Sigmoid colon (tissue), 7 donors: Measurements from ENCODE around the gene GSN. TPM values are rescaled to one million over a fixed set of nuclear protein-coding genes. Genes with fewer than 3 reads are reported as not detected.
A peak's percentile ranks its signal among the peaks of the same experiment; 100 is the strongest.

Experiments
- DNase-seq: peaks from one replicate; pipeline ENCODE4 v3.0.0-alpha.2; 2019
- H3K27ac ChIP-seq, 4 donors: fragments of 200-600 bp; sonication (generic); one replicate each; pipeline ENCODE4 v1.5.1; 2016 to 2019; ENCODE audit warnings: mild to moderate bottlenecking in 1 of 4
- H3K27me3 ChIP-seq, 3 donors: fragments of 200-600 bp; sonication (generic); one replicate each; pipeline ENCODE4 v1.5.1; 2019; ENCODE audit warnings: mild to moderate bottlenecking in 1 of 3
- H3K36me3 ChIP-seq, 4 donors: fragments of 200-600 bp; sonication (generic); one replicate each; pipeline ENCODE4 v1.5.1; 2016 to 2019
- H3K4me1 ChIP-seq, 4 donors: fragments of 200-600 bp; sonication (generic); one replicate each; pipeline ENCODE4 v1.5.1; 2017 to 2019
- H3K4me3 ChIP-seq, 4 donors: fragments of 200-600 bp; sonication (generic); one replicate each; pipeline ENCODE4 v1.5.1; 2017 to 2019; ENCODE audit warnings: mild to moderate bottlenecking in 2 of 4, moderate library complexity in 1 of 4
- H3K9me3 ChIP-seq, 4 donors: fragments of 200-600 bp in 3 of 4; sonication (generic) in 3 of 4; one replicate each; pipeline versions ENCODE4 v1.5.1 to v1.6.1; 2013 to 2019
- CTCF ChIP-seq, 4 experiments: fragments of 450-650 bp in 3 of 4; fragments of 200-600 bp in 1 of 4; IDR thresholded peaks; one replicate each; pipeline ENCODE4 v1.5.1; 2016 to 2019; ENCODE audit warnings: antibody characterized with exemption in 4 of 4, mild to moderate bottlenecking in 3 of 4, moderate library complexity in 2 of 4
- EP300 ChIP-seq, 4 donors: sonication (generic); formaldehyde crosslinking; IDR thresholded peaks; one replicate each; pipeline ENCODE4 v1.6.1; 2017; ENCODE audit warnings: antibody characterized with exemption in 4 of 4
- POLR2A ChIP-seq, 2 donors: fragments of 450-650 bp; IDR thresholded peaks; one replicate each; pipeline ENCODE4 v1.6.1; 2016; ENCODE audit warnings: antibody characterized with exemption in 2 of 2, mild to moderate bottlenecking in 2 of 2, moderate library complexity in 2 of 2
- POLR2AphosphoS5 ChIP-seq, 4 donors: sonication (generic); formaldehyde crosslinking; IDR thresholded peaks; one replicate each; pipeline ENCODE4 v1.6.1; 2017; ENCODE audit warnings: antibody characterized with exemption in 4 of 4
- whole genome bisulfite sequencing, 2 donors: extraction: QIAGEN DNeasy Blood & Tissue Kit; methylation state at CpG; one replicate each; pipeline ENCODE4 v1.1.7; 2013; 5-methylcytosine and 5-hydroxymethylcytosine counted together
- intact Hi-C: fragments of 100-400 bp; cut with DNase I; formaldehyde crosslinking; loops from one replicate; pipeline ENCODE4 v1.15.1; 2023
- polyA plus RNA-seq, 3 donors: library from polyadenylated mRNA; stranded (reverse); fragments of 200-250 nt; gene quantifications; one replicate each; pipeline ENCODE4 v1.2.3, GENCODE V29; 2013
- total RNA-seq, 4 donors: library from RNA; depleted of rRNA; stranded (reverse); fragments of >200 nt; gene quantifications; one replicate each; pipeline ENCODE4 v1.1.0, GENCODE V29; 2016
- donor health status: healthy with polysubstance abuse.
- donor health status: Bipolar disorder and iron deficiency.
- donor health status: healthy.

The GSN gene
- total and polyA plus RNA-seq, 7 donors = 333 to 2,826 (median 1,610) TPM

- peak overlapping the region; percentile 91 to 99 (median 96) for H3K27ac ChIP-seq
- H3K9me3 ChIP-seq = no peaks in the 10 kb centered on the region
- peaks cover 0 to 83% (median 73%) of the 10 kb centered on the region in 4 donors for H3K4me1 ChIP-seq
- WGBS, 2 donors = 41 to 66% methylated on average over 8 of the region's 8 CpGs
- no peaks in the 10 kb centered on the region for H3K27me3 ChIP-seq
- H3K36me3 ChIP-seq = peaks cover 0 to 16% (median 0%) of the 10 kb centered on the region in 4 donors
- intact Hi-C loops = no loop called here
- DNase-seq = no peak
- TF ChIP-seq POLR2AphosphoS5 (IDR thresholded peaks at IDR 0.05) (peak in 2 of 4 donors; percentile 29 to 52), POLR2A (IDR thresholded peaks at IDR 0.05) (no peak), CTCF (IDR thresholded peaks at IDR 0.05) (no peak)
- H3K4me3 ChIP-seq = peak overlapping the region; percentile 59 to 82 (median 78)
These were observed 100.8 kb downstream of the GSN start for GRCh38 chr9:121368745-121369144.

GRCh38 chr9:121369595-121370265 is 101.8 kb downstream of the GSN start, which contains the start of gene STOM:
TSS of gene STOM (minus strand) at chr9:121370250. CDS start at chr9:121370187, 63 bp downstream.
- H3K27me3 ChIP-seq = no peaks in the 10 kb centered on the region
- H3K4me1 ChIP-seq = peaks cover 0 to 77% (median 69%) of the 10 kb centered on the region in 4 donors
- peak within 1 kb of the TSS; percentile 91 to 99 (median 96) for H3K27ac ChIP-seq
- peak; percentile 97 for DNase-seq
- WGBS, 2 donors = 2 to 8% methylated on average over 52 of the region's 52 CpGs
- no peaks in the 10 kb centered on the region for H3K9me3 ChIP-seq
- peak within 1 kb of the TSS; percentile 59 to 82 (median 78) for H3K4me3 ChIP-seq
- TF ChIP-seq POLR2AphosphoS5 (IDR thresholded peaks at IDR 0.05) (peak; percentile 99 to 100 (median 100)), CTCF (IDR thresholded peaks at IDR 0.05) (no peak), EP300 (IDR thresholded peaks at IDR 0.05) (peak in 3 of 4 donors; percentile 26 to 88 (median 45)), POLR2A (IDR thresholded peaks at IDR 0.05) (peak; percentile 98 to 99)
- intact Hi-C loops = loop anchor here (1.0 to 5.0 kb wide), 2 partner anchors 43 to 102 kb away; partner anchors contain the start of gene GSN
- H3K36me3 ChIP-seq = peaks cover 0 to 16% (median 0%) of the 10 kb centered on the region in 4 donors

GRCh38 chr9:121371495-121372061 is 103.6 kb downstream of the GSN start:
- Histone ChIP-seq H3K4me3 (no peak overlapping the region), H3K4me1 (peaks cover 0 to 68% (median 57%) of the 10 kb centered on the region in 4 donors), H3K9me3 (no peaks in the 10 kb centered on the region), H3K36me3 (peaks cover 0 to 4% (median 0%) of the 10 kb centered on the region in 4 donors), H3K27me3 (no peaks in the 10 kb centered on the region), H3K27ac (peak overlapping the region; percentile 91 to 99 (median 96))
- TF ChIP-seq POLR2A (IDR thresholded peaks at IDR 0.05) = no peak
- TF ChIP-seq POLR2AphosphoS5 (IDR thresholded peaks at IDR 0.05) = no peak
- no peak for TF ChIP-seq EP300 (IDR thresholded peaks at IDR 0.05)
- TF ChIP-seq CTCF (IDR thresholded peaks at IDR 0.05) = no peak
- intact Hi-C loops = loop anchor here (5.0 kb wide), 1 partner anchor 104 kb away; the partner anchor contains the start of gene GSN
- WGBS, 2 donors = 69 to 77% methylated on average over 4 of the region's 4 CpGs
- DNase-seq = no peak

GRCh38 chr9:121372239-121373010 is 104.5 kb downstream of the GSN start:
- Histone ChIP-seq H3K36me3 (no peaks in the 10 kb centered on the region), H3K27me3 (no peaks in the 10 kb centered on the region), H3K9me3 (no peaks in the 10 kb centered on the region), H3K4me1 (peaks cover 0 to 60% (median 48%) of the 10 kb centered on the region in 4 donors), H3K4me3 (no peak overlapping the region), H3K27ac (peak overlapping the region; percentile 91 to 99 (median 96))
- WGBS, 2 donors = 57 to 74% methylated on average over 6 of the region's 6 CpGs
- DNase-seq = no peak
- intact Hi-C loops = loop anchor here (5.0 kb wide), 1 partner anchor 105 kb away; the partner anchor contains the start of gene GSN
- TF ChIP-seq POLR2A (IDR thresholded peaks at IDR 0.05) (no peak), CTCF (IDR thresholded peaks at IDR 0.05) (no peak)
